Activated CD8-positive, alpha-beta memory T cell treated with anti-CD3 and anti-CD28 coated beads for 36 hours (primary cell): ENCODE data around the gene ELL. TPM values are rescaled to one million over a fixed set of nuclear protein-coding genes. Genes with fewer than 3 reads are reported as not detected.

Source experiments
- CTCF ChIA-PET: fragments of 350-600 bp; sonication (Branson Sonifier 250); formaldehyde crosslinking; loops from one replicate; lab custom pipeline; 2021; ENCODE audit warnings: antibody characterized with exemption; lab: Charles Lee
- POLR2A ChIA-PET: fragments of 350-600 bp; sonication (Branson Sonifier 250); formaldehyde crosslinking; loops from one replicate; lab custom pipeline; 2021; ENCODE audit warnings: antibody characterized with exemption; lab: Charles Lee
- total RNA-seq, 2 experiments: library from RNA; stranded (reverse); gene quantifications; one replicate each; pipeline ENCODE4 v1.2.3, GENCODE V29; 2021

The ELL gene
- total RNA-seq, 2 experiments from 2014 or later = 22.6 to 24.3 TPM

DNA sequence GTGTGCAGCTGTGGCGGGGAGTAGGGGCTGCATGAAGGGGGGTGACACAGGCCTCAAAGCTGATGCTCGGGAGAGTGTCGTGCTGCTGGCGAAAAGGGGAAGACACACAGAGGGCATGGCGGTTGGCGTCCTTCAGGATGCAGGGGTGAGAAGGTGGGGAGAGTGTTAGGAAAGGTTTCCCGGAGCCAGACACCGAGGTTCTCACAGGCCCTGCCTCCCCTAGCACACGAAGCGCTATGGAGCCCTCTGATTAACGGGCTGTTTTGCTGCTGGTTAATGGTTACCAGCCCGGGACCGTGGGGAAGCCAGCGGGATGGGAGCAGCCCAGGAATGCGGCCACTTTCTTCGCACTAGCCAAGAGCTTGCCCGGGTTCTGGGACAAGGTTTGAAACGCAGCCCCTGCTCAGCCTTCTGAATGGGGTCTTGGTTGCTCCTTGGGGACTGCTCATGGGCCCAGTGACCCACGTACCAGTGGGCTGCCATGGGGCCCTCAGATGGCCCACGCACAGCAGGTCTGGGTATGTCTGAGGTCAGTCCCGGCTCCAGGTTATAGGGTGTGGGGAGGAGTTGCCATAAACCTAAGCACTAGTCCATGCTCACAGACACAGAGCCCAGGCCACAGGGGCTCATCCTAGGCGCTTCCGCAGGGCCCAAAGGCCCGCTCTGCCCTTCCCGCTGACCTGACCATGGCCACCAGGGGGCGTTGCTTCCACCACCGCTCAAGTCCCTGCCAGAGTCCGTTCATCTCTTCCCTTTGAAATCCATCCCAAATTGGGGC lies 52.6 kb downstream of the ELL start:
- ChIA-PET POLR2A (interaction anchor here (0.6 kb wide), 1 partner anchor 51 kb away, joined by 3 read pairs; no protein-coding TSS in a partner anchor), CTCF (interaction anchor here (0.6 to 1.6 kb wide), 23 partner anchors 9 to 386 kb away, joined by 3 to 8 read pairs (median 3); partner anchors contain the start of genes KXD1, REX1BD and UBA52)

DNA sequence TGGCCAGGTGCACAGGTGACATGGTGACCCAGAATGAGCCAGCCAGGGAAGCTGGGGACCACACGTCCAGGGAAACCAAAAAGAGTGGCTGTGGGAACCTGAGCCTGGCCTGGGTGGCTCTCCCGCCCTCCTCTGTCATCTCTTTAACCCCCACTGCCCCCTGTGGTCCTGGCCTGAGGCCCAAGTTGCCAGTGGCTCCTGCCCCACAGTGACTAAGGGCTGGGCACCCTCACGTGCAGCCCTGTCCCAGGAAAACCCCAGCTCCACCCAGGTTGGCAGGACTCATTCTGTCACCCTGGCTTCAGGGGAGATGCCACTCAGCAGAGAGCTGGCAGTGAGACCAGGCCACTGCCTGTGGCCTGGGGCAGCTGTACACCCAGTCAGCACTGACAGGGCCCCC lies 53.4 kb downstream of the ELL start:
- CTCF ChIA-PET = interaction anchor here (0.7 to 1.6 kb wide), 6 partner anchors 12 to 103 kb away, joined by 3 to 4 read pairs (median 3); partner anchors contain the start of genes KXD1 and UBA52
- POLR2A ChIA-PET = interaction anchor here (0.6 kb wide), 1 partner anchor 52 kb away, joined by 3 read pairs; no protein-coding TSS in a partner anchor

DNA sequence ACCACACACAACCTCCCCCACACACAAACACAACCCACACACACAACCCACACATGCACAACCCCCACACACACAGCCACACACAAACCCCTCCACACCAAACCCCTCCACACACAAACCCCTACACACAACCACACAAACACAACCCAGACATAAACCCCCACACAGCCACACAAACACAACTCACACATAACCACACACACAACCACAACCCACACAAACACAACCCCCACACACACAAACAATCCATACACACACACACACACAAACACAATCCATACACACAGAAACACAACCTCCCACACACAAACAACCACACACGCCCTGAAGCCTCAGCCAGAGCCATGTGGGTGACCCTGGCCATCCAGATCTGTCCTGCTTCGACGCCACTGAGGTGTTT lies 53.9 kb downstream of the ELL start:
- ChIA-PET CTCF (interaction anchor here (0.7 to 1.6 kb wide), 5 partner anchors 12 to 104 kb away, joined by 3 to 4 read pairs (median 3); partner anchors contain the start of genes KXD1 and UBA52), POLR2A (no interaction called here)

DNA sequence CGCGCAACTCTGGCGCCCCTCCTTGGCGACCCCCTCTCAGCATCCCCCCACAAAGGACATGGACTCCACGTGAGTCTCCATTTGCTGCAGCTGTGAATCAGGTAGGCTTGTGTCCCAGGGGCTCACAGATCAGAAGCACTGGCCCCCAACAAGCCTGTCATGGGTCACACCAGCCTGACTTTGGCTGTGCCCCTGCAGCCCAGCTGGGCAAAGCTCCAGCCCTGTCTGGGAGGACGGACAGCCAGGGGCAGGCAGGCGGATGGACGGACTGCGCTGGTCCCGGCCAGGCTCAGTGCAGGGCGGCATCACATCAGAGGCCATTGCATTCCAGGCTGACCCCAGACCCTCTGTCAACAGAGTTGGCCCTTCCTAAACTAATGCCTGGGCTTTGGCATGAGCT lies 55.5 kb downstream of the ELL start:
- CTCF ChIA-PET = interaction anchor here (1.3 kb wide), 2 partner anchors 16 to 54 kb away, joined by 3 to 7 read pairs; no protein-coding TSS in a partner anchor
- POLR2A ChIA-PET = no interaction called here

DNA sequence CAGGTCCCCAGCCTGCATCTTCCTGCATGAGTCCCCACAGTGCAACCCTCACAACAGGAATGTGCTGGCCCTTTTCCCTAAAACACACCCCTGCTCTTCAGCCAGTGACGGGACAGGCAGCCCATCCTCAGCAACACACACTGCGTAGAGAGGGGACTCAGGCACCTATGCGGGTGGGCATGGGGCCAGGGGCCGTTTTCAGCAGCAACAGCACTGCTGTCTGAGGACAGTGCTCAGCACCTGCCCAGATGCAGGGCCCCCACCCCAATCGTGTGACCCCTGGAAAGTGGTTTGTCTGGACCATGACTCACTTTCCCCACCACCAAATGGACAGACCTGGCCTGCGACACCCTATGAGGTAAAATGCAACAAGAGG lies 55.9 kb downstream of the ELL start:
- ChIA-PET POLR2A (no interaction called here), CTCF (interaction anchor here (1.3 kb wide), 1 partner anchor 54 kb away, joined by 7 read pairs; no protein-coding TSS in a partner anchor)

DNA sequence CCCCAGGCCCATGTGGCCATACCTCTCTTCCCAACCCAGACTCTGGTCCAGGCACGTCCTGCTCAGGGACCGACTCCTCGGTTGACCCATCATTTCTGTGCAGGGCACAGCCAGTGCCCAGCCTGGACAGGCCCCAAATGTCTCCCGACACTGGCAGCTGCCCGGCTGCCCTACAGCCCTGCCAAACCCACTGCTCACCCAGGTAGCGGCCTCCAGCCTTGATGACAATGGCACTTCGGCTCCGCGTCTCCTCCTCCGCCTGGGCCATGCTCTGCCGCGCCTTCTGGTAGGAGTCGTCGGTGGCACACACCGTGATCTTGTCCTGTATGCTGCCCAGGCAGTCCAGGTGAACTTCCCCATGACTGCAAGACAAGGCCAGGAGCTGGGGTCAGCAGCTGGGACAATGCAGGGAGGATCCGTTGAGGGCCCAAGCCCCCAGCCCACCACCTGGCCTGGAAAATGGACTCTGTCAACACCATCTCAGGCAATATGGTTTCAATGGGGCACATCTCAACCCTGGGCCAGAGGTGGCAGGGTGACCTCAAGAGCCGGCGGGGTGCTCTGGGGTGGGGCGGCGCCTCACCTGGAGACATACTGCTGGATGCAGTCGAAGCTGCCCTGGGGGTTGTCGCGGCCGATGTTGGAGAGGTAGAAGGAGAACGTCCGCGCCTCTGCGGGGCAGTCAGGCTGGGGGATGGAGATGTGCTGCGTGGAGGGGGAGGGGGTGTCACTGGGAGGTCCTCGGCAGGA lies 56.5 kb downstream of the ELL start:
- ChIA-PET CTCF (interaction anchor here (1.3 to 1.9 kb wide), 2 partner anchors 14 to 55 kb away, joined by 6 to 7 read pairs; no protein-coding TSS in a partner anchor), POLR2A (interaction anchor here (0.5 kb wide), 1 partner anchor 256 kb away, joined by 4 read pairs; no protein-coding TSS in a partner anchor)

DNA sequence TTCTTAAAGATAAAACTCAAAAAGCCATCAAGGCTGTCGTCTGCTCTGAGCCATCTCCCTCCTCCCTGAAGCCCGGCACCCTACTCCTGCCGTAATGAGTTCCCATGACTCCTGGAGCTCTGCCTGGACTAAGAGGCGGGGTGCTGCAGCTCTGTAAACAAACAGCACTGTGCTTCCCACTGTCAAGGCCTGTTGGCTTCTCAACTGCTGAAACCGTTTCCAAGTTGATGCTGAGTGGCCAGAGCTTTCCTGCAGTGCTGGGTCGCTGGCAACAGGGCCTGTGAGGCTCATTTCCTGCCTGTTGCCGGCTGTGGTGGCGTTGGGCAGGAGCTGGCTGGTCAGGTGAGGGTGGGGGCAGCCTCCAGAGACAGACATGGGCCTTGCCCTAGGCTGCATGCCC lies 57.2 kb downstream of the ELL start:
- CTCF ChIA-PET = interaction anchor here (1.9 kb wide), 1 partner anchor 14 kb away, joined by 6 read pairs; no protein-coding TSS in a partner anchor
- POLR2A ChIA-PET = no interaction called here

DNA sequence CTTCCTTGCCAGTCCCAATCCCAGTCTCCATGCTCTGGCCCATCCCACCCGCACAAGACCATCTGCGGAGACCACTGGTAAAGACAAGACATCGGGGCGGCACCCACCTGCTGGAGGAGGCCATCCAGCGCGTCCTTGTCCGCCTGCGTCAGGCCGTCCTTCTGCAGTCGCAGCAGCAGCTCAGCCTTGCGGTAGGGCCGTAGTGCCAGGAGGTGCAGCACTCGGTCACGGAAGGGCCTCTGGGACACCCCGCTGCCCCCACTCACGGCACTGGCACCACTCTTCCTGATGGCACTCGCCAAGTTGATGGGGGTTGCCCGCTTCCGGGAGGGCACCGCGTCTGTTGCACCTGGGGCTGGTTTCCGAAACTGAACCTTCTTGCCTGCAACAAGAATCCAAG lies 60.4 kb downstream of the ELL start:
- ChIA-PET POLR2A (interaction anchor here (0.7 kb wide), 1 partner anchor 42 kb away, joined by 6 read pairs; the partner anchor contains the start of gene SSBP4), CTCF (interaction anchor here (0.6 to 2.7 kb wide), 7 partner anchors 9 to 51 kb away, joined by 3 to 20 read pairs (median 3); no protein-coding TSS in a partner anchor)

DNA sequence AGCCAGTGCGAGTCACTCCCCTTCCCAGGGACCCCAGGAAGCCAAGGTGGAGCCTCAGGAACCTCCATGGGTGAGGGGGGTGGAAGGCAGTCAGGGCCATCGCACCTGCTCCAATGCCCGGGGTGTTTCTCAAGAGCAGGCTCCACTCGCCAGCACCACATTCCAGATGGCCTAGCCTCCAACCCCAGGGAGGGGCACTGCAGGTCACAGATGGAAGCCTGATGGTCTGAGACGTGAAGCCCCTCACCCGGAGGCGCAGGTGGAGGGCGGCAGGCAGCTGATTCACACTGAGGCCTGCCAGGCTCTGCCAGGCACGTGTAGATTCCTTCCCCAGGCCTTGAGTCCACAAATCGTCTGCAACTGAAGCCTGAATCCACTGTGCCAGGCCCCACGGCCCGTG lies 61.0 kb downstream of the ELL start:
- POLR2A ChIA-PET = no interaction called here
- CTCF ChIA-PET = interaction anchor here (2.3 to 2.7 kb wide), 2 partner anchors 9 to 21 kb away, joined by 8 to 20 read pairs; no protein-coding TSS in a partner anchor

DNA sequence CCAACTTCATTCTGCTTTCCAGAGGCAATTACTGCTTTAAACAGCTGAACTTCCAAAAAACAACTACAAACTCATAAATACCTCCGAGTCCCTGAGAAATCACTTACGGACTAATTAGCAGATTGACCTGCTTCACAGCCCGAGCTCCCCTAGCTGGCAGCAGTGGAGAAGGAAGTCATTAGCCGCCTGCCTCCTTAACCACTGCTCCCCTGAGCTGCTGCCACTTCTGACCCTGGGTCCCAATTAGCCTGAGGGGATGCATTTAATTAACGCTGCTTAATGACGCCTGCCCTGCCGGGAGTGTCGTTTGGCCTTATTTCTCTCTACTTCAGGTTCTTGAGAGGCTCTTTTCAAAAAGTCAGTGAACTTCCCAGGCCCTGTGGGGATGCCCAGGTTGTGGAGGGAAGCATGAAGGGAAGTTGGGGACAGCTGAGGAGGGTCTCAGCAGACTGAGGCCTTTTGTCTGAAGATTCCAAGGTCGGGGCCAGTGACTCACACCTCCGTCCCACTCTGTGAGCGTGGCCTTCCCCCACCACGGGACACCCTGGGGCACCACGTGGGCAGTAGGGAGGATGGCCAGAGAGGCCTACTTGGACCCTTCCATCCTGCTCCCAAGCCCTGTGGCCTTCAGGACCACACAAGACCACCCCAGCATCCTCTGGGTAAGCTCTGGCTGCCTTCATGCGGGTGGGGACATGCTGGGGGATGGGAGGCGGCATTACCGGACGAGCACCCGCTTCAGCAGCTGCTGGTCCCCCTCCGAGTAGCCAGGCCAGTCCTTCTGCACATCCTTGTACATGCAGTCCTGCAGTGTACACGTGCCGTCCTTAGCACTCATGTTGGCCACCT lies 64.2 kb downstream of the ELL start:
- ChIA-PET CTCF (interaction anchor here (1.1 kb wide), 1 partner anchor 72 kb away, joined by 3 read pairs; the partner anchor contains the start of gene GDF15), POLR2A (interaction anchor here (0.6 kb wide), 1 partner anchor 113 kb away, joined by 10 read pairs; no protein-coding TSS in a partner anchor)

DNA sequence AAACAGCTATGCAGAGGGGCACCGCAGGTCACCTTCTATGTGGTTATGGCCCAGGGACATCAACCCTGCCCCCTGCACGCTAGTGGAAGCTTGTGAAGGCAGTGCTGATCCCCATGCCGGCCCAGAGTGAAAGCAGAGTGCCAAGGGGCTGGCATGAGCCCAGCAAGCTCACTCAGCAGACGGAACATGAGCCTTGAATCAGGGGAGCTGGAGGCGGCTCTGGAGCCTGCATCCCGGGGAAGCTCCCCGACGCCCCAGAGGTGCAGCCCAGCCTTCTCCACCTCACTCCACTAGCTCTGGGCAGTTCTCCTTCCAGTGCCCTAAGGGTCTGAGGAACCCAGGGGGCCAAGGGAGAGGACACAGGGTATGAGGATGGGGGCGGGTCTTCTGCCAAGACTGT lies 64.9 kb downstream of the ELL start:
- CTCF ChIA-PET = interaction anchor here (1.1 kb wide), 2 partner anchors 12 to 71 kb away, joined by 3 read pairs; partner anchors contain the start of gene GDF15
- POLR2A ChIA-PET = interaction anchor here (0.6 kb wide), 1 partner anchor 114 kb away, joined by 10 read pairs; no protein-coding TSS in a partner anchor

DNA sequence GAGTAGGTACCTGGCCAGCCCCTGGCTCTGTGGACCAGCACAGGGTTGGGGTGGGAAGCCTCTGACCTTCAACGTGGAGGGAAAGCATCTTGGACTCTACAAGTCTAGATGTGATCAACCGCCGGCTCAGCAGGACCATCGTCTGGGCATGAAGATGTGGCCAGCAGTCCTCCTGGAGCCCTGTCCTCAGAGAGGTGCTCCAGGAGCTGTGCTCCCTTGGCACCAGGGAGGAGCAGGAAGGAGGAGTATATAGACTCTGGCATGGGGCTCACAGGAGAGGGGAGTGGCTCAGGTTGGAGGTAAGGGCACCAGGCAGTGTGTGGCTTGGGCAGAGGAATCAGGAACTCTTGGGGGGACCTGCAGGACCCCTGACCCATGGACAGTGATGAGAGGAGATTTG lies 65.6 kb downstream of the ELL start:
- ChIA-PET CTCF (interaction anchor here (1.1 kb wide), 2 partner anchors 13 to 70 kb away, joined by 3 read pairs; partner anchors contain the start of gene GDF15), POLR2A (no interaction called here)

DNA sequence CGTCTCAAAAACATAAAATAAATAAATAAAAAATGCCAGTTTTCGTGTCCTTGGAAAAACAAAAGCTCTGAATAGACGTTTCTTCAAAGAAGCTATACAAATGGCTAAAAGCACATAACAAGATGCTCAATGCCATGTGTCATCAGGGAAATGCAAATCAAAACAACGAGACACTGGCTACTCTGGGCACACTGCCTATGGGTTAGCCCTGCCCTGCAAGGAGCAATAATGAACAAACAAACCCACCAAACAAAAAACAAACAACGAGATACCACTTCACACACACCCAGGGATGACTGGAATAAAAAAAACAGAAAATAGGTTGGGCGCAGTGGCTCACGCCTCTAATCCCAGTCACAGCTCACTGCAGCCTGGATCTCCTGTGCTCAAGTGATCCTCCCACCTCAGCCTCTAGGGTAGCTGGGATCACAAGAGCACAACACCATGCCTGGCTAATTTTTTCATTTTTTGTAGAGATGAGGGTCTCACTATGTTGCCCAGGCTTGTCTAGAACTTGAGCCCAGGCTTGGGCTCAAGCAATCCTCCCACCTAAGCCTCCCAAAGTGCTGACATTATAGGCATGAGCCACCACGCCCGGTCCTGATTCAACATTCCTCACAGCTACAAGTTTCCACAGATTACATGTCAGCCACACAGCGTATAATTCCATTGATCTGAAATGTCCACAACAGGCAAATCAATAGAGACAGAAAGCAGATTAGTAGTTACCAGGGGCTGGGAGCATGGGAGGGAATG lies 68.4 kb downstream of the ELL start:
- ChIA-PET POLR2A (no interaction called here), CTCF (interaction anchor here (1.4 to 4.3 kb wide), 2 partner anchors 9 to 68 kb away, joined by 3 to 20 read pairs; partner anchors contain the start of gene ELL)

DNA sequence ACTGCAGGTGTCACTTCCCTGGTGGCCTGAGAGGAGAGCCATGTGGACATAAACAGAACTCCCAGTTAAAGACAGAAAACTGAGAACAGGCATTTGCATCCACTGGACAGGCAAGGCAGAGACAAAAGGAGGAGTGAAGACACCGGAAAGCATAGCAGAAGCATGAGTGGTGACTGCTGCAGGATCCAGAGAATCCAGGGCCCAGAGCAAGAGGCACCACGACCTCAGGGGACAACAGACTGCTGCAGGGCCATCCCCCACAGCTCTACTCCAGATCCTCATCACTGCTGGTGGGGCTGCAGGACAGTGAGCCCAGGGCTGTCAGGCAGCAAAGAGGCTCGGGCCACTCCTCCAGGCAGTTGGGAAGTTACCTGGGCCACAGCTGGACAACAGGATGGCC lies 69.5 kb downstream of the ELL start:
- POLR2A ChIA-PET = no interaction called here
- CTCF ChIA-PET = interaction anchor here (0.6 to 4.3 kb wide), 3 partner anchors 10 to 395 kb away, joined by 3 to 20 read pairs (median 5); no protein-coding TSS in a partner anchor

DNA sequence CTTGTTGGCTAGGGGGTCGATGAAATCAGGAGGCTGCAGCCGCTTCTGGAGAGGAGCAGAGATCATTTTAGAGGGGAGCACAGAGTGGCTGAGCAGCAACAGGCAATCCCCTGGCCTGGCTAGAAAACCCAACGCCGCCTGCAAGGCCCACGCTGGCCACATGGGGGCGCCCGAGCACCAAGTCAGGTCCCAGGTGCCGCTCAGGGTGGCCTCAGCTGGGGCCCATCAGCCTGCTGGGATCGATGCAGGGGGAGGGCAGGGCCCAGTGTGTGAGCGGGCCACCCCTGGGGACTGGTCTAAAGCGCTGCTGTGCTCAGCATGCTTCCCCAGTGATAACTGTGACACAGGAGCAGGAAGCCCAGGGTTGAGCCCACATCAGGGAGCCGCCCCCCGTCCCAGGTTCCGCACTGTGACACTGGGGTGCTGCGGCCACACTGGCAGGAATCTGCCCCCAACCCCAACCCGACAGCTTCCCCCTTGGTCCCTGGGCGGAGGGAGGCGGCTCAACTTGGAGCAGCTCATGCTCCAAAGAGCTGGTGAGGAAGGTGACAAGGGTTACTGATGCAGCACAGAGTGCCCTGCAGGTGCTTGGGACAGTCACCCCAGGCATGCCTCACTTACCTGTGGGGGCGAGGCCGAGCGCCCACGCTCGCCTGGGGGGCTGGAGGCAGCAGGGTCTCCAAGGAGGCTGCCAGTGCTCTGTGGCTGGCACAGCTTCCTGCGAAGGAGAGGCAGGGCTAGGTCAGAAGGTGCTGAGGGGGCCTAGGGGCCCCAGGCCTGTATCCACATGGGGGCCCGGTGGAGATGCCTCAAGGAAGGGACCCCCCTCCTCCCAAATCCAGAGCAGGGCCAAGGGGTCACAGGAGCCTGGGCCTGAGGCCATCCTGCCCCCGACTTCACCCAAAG lies 70.7 kb downstream of the ELL start:
- POLR2A ChIA-PET = no interaction called here
- CTCF ChIA-PET = interaction anchor here (0.6 to 4.3 kb wide), 34 partner anchors 8 to 396 kb away, joined by 3 to 20 read pairs (median 3); partner anchors contain the start of genes REX1BD, SSBP4 and UBA52
